ENCODE results near the gene TDRD10. TPM values are rescaled to one million over a fixed set of nuclear protein-coding genes. Genes with fewer than 3 reads are reported as not detected.

Gene TDRD10
- total RNA-seq, 1 donor from 2014 or later: 4.6 TPM

DNA sequence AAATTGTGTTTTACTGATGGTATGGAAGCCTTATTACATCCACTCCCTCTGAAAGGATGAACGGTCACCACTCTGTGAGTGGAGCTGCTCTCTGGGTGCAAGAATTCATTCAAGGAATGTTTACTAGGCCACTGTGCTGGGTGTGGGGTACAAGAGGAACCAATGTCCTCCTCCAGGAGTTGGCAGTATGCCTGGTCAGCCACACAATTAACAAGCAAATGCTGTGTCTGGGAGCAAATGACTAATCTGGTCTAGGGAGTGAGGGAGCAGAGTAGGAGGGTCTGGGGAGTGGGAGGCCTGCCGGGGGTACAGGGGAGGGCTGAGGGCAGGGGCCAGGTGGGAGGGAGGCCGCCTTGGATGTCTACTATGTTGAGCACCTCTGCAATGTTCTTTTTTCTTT is 27.2 kb upstream of the TDRD10 start:
- intact Hi-C loops (cut with DNase I): no loop called here
- Histone ChIP-seq H3K9me3 (no peaks in the 10 kb centered on the region), H3K4me1 (no peaks in the 10 kb centered on the region), H3K4me3 (no peak overlapping the region), H3K36me3 (no peaks in the 10 kb centered on the region), H3K27me3 (no peaks in the 10 kb centered on the region), H3K27ac (no peak overlapping the region)
- DNase-seq (ENCODE audit: low spot score in 2 of 2): no peak
- TF ChIP-seq, protein P1, sequence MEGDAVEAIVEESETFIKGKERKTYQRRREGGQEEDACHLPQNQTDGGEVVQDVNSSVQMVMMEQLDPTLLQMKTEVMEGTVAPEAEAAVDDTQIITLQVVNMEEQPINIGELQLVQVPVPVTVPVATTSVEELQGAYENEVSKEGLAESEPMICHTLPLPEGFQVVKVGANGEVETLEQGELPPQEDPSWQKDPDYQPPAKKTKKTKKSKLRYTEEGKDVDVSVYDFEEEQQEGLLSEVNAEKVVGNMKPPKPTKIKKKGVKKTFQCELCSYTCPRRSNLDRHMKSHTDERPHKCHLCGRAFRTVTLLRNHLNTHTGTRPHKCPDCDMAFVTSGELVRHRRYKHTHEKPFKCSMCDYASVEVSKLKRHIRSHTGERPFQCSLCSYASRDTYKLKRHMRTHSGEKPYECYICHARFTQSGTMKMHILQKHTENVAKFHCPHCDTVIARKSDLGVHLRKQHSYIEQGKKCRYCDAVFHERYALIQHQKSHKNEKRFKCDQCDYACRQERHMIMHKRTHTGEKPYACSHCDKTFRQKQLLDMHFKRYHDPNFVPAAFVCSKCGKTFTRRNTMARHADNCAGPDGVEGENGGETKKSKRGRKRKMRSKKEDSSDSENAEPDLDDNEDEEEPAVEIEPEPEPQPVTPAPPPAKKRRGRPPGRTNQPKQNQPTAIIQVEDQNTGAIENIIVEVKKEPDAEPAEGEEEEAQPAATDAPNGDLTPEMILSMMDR (IDR thresholded peaks at IDR 0.05): no peak

DNA sequence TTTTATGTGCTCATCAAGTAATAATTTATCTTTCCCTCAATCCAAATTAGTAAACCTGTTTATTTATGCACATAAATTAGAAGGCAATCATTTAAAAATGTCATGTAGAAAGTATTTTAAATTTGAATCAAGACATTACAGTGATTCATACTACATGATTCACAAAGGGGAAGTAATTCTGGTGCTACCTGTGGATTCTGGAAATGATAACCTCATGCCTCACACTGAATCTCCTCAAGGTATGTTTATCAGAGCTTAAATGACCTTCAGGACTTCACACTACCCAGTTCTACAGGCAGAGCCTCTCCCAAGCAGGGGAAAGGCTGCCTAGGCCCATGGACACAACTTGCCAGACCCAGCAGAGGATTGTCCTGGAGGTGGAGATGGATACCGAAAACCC is 25.2 kb upstream of the TDRD10 start:
- no peak overlapping the region for H3K27ac ChIP-seq
- no peaks in the 10 kb centered on the region for H3K4me1 ChIP-seq
- TF ChIP-seq, protein P1 (IDR thresholded peaks at IDR 0.05): no peak
- DNase-seq (ENCODE audit: low spot score in 2 of 2): no peak
- no peak overlapping the region for H3K4me3 ChIP-seq
- no peaks in the 10 kb centered on the region for H3K9me3 ChIP-seq
- intact Hi-C loops (cut with DNase I): no loop called here
- no peaks in the 10 kb centered on the region for H3K36me3 ChIP-seq
- no peaks in the 10 kb centered on the region for H3K27me3 ChIP-seq

DNA sequence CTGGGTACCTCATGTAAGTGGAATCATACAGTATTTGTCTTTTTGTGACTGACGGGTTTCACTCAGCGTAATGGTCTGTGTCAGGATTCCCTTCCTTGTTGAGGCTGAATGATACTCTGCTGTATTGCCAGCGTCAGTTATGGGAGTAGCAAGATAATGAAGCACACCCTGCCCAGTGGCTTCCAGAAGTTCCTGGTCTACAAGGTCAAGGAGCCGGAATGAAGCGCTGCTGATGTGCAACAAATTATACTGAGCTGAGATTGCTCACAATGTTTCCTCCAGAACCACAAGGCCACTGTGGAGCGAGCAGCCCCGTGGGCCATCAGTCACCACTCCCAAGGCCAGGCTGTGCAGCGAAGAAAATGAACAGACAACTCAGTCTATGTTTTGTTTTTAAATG is 24.0 kb upstream of the TDRD10 start:
- H3K4me3 ChIP-seq: no peak overlapping the region
- H3K4me1 ChIP-seq: no peaks in the 10 kb centered on the region
- H3K9me3 ChIP-seq: no peaks in the 10 kb centered on the region
- H3K27me3 ChIP-seq: no peaks in the 10 kb centered on the region
- TF ChIP-seq, protein P1 (IDR thresholded peaks at IDR 0.05): no peak
- DNase-seq (ENCODE audit: low spot score in 2 of 2): no peak
- intact Hi-C loops (cut with DNase I): no loop called here
- no peaks in the 10 kb centered on the region for H3K36me3 ChIP-seq
- no peak overlapping the region for H3K27ac ChIP-seq

DNA sequence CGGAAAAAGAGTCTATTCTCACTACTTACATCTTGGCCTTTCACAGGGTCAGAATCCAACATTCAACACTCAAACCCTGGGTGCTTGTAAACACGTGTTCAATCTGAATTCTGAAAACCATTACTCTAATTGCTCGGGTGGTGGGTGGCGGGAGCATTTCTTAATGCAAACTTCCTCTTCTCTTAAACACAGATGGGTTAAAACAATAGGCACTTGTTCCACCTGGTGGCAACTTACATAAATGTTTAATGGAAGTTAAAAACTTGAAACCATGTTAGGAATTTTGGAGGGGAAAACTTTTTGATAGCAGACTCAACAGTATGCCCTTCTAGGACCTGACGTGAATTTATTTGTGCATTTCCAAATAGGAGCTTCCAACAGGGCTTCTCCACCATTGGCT is 23.4 kb upstream of the TDRD10 start:
- Histone ChIP-seq H3K4me3 (no peak overlapping the region), H3K27me3 (no peaks in the 10 kb centered on the region), H3K27ac (no peak overlapping the region), H3K36me3 (no peaks in the 10 kb centered on the region), H3K4me1 (no peaks in the 10 kb centered on the region), H3K9me3 (no peaks in the 10 kb centered on the region)
- TF ChIP-seq, protein P1 (IDR thresholded peaks at IDR 0.05): no peak
- DNase-seq (ENCODE audit: low spot score in 2 of 2): no peak
- intact Hi-C loops (cut with DNase I): no loop called here

DNA sequence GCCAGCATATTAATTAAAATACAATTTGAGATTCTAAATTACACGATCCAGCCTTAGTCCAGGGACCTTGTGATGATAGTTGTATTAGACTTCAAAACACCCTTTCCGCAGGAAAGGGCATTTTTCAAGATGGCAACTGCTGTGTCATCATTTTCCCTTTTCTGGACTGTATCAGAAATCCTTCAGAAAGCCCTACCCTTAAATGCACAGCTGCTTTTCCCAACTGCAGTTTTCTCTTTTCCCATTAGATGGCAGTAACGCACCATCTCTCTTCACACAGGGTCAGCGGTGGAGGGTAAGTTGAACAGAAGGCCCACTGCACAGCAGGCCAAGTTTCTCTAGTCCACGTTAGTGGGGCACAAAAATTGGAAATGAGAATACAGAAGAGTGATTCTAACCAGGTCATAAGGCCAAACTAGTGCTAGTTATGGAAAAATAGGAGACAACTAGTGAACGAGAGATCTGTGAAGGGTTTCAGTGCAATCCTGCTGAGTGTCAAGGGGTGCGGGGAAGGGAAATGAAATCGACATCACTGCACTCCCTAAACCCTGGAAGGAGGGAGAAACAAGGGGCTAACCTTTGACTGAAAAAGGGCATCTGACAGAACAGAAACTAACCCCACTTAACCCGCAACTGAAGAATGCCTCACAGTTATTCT is 22.1 kb upstream of the TDRD10 start:
- Histone ChIP-seq H3K4me1 (no peaks in the 10 kb centered on the region), H3K9me3 (no peaks in the 10 kb centered on the region), H3K36me3 (no peaks in the 10 kb centered on the region), H3K27me3 (no peaks in the 10 kb centered on the region), H3K4me3 (no peak overlapping the region), H3K27ac (no peak overlapping the region)
- DNase-seq (ENCODE audit: low spot score in 2 of 2): peak in 1 of 2 donors; percentile 82
- TF ChIP-seq, protein P1 (IDR thresholded peaks at IDR 0.05): peak; percentile 90 to 98 (median 95)
- intact Hi-C loops (cut with DNase I): loop anchor here (1.0 to 10.0 kb wide), 3 partner anchors 67 to 398 kb away; no protein-coding TSS in a partner anchor

Measured in ascending aorta (tissue), 2 donors.